H9 (cell line): Measurements from ENCODE around the gene BDP1. TPM values are rescaled to one million over a fixed set of nuclear protein-coding genes. Genes with fewer than 3 reads are reported as not detected.

Experiments used
- DNase-seq: peaks from one replicate; pipeline ENCODE4 v3.0.0-alpha.2; 2017
- H2AFZ ChIP-seq: one replicate; pipeline ENCODE4 v1.6.1; 2013; ENCODE audit warnings: mild to moderate bottlenecking, low read length, control low read depth, moderate library complexity
- H2AK5ac ChIP-seq: 2 replicates; pipeline ENCODE4 v1.6.1; 2013; ENCODE audit warnings: low read length, control low read depth, mixed read lengths; ENCODE audit not compliant: insufficient read length
- H2BK120ac ChIP-seq: one replicate; pipeline ENCODE4 v1.6.1; 2013; ENCODE audit warnings: low read depth, mild to moderate bottlenecking, low read length, control low read depth, inconsistent platforms; ENCODE audit not compliant: poor library complexity, severe bottlenecking
- H2BK12ac ChIP-seq: 2 replicates; pipeline ENCODE4 v1.6.1; 2013; ENCODE audit warnings: low read length, control low read depth, mixed read lengths, low read depth; ENCODE audit not compliant: insufficient read length
- H2BK15ac ChIP-seq: 2 replicates; pipeline ENCODE4 v1.6.1; 2013; ENCODE audit warnings: low read depth, low read length, control low read depth
- H2BK20ac ChIP-seq: one replicate; pipeline ENCODE4 v1.6.1; 2013; ENCODE audit warnings: low read depth, mild to moderate bottlenecking, low read length, control low read depth, inconsistent platforms; ENCODE audit not compliant: poor library complexity, severe bottlenecking
- H2BK5ac ChIP-seq: 2 replicates; pipeline ENCODE4 v1.6.1; 2013; ENCODE audit warnings: low read length, control low read depth, mixed read lengths; ENCODE audit not compliant: insufficient read length
- H3K14ac ChIP-seq: 2 replicates; pipeline ENCODE4 v1.6.1; 2013; ENCODE audit warnings: low read length, control low read depth; ENCODE audit not compliant: insufficient read depth
- H3K18ac ChIP-seq: 2 replicates; pipeline ENCODE4 v1.6.1; 2013; ENCODE audit warnings: low read depth, mild to moderate bottlenecking, mixed read lengths, low read length, control low read depth; ENCODE audit not compliant: insufficient read length
- H3K23ac ChIP-seq: 2 replicates; pipeline ENCODE4 v1.6.1; 2013; ENCODE audit warnings: low read length, control low read depth, mixed read lengths, low read depth; ENCODE audit not compliant: insufficient read length
- H3K23me2 ChIP-seq: 2 replicates; pipeline ENCODE4 v1.6.1; 2013; ENCODE audit warnings: low read depth, mild to moderate bottlenecking, mixed read lengths, low read length, control low read depth; ENCODE audit not compliant: insufficient read length, poor library complexity, severe bottlenecking
- H3K27ac ChIP-seq: 2 replicates; pipeline ENCODE4 v1.5.1; 2013; ENCODE audit warnings: low read length, control low read depth, mixed read lengths, low read depth; ENCODE audit not compliant: insufficient read length
- H3K27me3 ChIP-seq: 2 replicates; pipeline ENCODE4 v1.6.1; 2013; ENCODE audit warnings: low read length, control low read depth, inconsistent platforms; ENCODE audit not compliant: insufficient read depth
- H3K4ac ChIP-seq: 2 replicates; pipeline ENCODE4 v1.6.1; 2013; ENCODE audit warnings: low read depth, mild to moderate bottlenecking, control low read depth, inconsistent platforms, low read length, moderate library complexity
- H3K4me1 ChIP-seq: 2 replicates; pipeline ENCODE4 v1.6.1; 2013; ENCODE audit warnings: low read length, control low read depth, inconsistent platforms; ENCODE audit not compliant: insufficient read depth
- H3K4me2 ChIP-seq: 2 replicates; pipeline ENCODE4 v1.6.1; 2013; ENCODE audit warnings: low read length, control low read depth, mixed read lengths; ENCODE audit not compliant: insufficient read length, insufficient read depth
- H3K56ac ChIP-seq: 2 replicates; pipeline ENCODE4 v1.6.1; 2013; ENCODE audit warnings: low read depth, mild to moderate bottlenecking, mixed read lengths, low read length, control low read depth; ENCODE audit not compliant: insufficient read length
- H3K79me1 ChIP-seq: 2 replicates; pipeline ENCODE4 v1.6.1; 2013; ENCODE audit warnings: low read depth, mild to moderate bottlenecking, moderate library complexity, low read length, control low read depth, inconsistent platforms; ENCODE audit not compliant: insufficient read depth, poor library complexity, severe bottlenecking
- H3K79me2 ChIP-seq: 2 replicates; pipeline ENCODE4 v1.6.1; 2013; ENCODE audit warnings: low read length, control low read depth, inconsistent platforms; ENCODE audit not compliant: insufficient read depth
- H3K9ac ChIP-seq: 2 replicates; pipeline ENCODE4 v1.6.1; 2013; ENCODE audit warnings: low read length, control low read depth, mixed read lengths; ENCODE audit not compliant: insufficient read length; ENCODE audit errors: extremely low read depth
- H3K9me3 ChIP-seq: one replicate; pipeline ENCODE4 v1.6.1; 2013; ENCODE audit warnings: low read depth, low read length, inconsistent platforms; ENCODE audit not compliant: control insufficient read depth
- H3T11ph ChIP-seq: one replicate; pipeline ENCODE4 v1.6.1; 2013; ENCODE audit warnings: mild to moderate bottlenecking, low read length, control low read depth, inconsistent platforms
- H4K20me1 ChIP-seq: one replicate; pipeline ENCODE4 v1.6.1; 2013; ENCODE audit not compliant: control insufficient read depth, insufficient read length, insufficient read depth
- H4K5ac ChIP-seq: 2 replicates; pipeline ENCODE4 v1.6.1; 2013; ENCODE audit warnings: low read depth, mild to moderate bottlenecking, mixed read lengths, low read length, control low read depth; ENCODE audit not compliant: insufficient read length
- H4K8ac ChIP-seq: replicated peaks from 2 replicates; pipeline ENCODE4 v1.6.1; 2013; ENCODE audit warnings: low read length, control low read depth, mixed read lengths, low read depth; ENCODE audit not compliant: insufficient read length
- H4K91ac ChIP-seq: 2 replicates; pipeline ENCODE4 v1.6.1; 2013; ENCODE audit warnings: low read depth, mild to moderate bottlenecking, moderate library complexity, mixed read lengths, low read length, control low read depth; ENCODE audit not compliant: insufficient read length
- H3K27ac Mint-ChIP-seq, 3 experiments: 2 replicates in 2 of 3; 3 replicates in 1 of 3; pipeline ENCODE4 v1.8.0; 2020 to 2021; ENCODE audit warnings: mixed read lengths in 3 of 3, mild to moderate bottlenecking in 1 of 3, moderate library complexity in 1 of 3
- H3K27me3 Mint-ChIP-seq: 2 replicates; pipeline ENCODE4 v1.8.0; 2021; ENCODE audit warnings: low read depth, mild to moderate bottlenecking, moderate library complexity, mixed read lengths
- H3K36me3 Mint-ChIP-seq, 3 experiments: 2 replicates in 2 of 3; 3 replicates in 1 of 3; pipeline ENCODE4 v1.8.0; 2020 to 2021; ENCODE audit warnings: low read depth in 3 of 3, mixed read lengths in 3 of 3; ENCODE audit not compliant: insufficient read depth in 1 of 3
- H3K4me1 Mint-ChIP-seq, 2 experiments: 2 replicates each; pipeline ENCODE4 v1.8.0; 2020; ENCODE audit warnings: mixed read lengths in 2 of 2
- H3K4me3 Mint-ChIP-seq, 2 experiments: 2 replicates in 1 of 2; 3 replicates in 1 of 2; pipeline ENCODE4 v1.8.0; 2020 to 2021; ENCODE audit warnings: mild to moderate bottlenecking in 2 of 2, mixed read lengths in 2 of 2, moderate library complexity in 1 of 2
- H3K9me3 Mint-ChIP-seq, 2 experiments: 2 replicates in 1 of 2; 3 replicates in 1 of 2; pipeline ENCODE4 v1.8.0; 2020; ENCODE audit warnings: mild to moderate bottlenecking in 2 of 2, mixed read lengths in 2 of 2, moderate library complexity in 1 of 2
- CTCF ChIP-seq: fragments of 200-600 bp; sonication (generic); conservative IDR thresholded peaks from 3 replicates; pipeline ENCODE4 v1.8.0; 2021; ENCODE audit warnings: antibody characterized with exemption, mild to moderate bottlenecking
- WGBS: extraction: QIAGEN DNeasy Blood & Tissue Kit; methylation state at CpG from one replicate; pipeline ENCODE4 v1.1.7; 2013; ENCODE audit warnings: missing lambda C conversion rate, low lambda C conversion rate, mixed read lengths; ENCODE audit not compliant: insufficient read length; ENCODE audit errors: extremely low coverage; 5-methylcytosine and 5-hydroxymethylcytosine counted together
- total RNA-seq: library from RNA; stranded (reverse); gene quantifications from 2 replicates; pipeline ENCODE4 v1.2.1, GENCODE V29; 2021

The BDP1 gene
- total RNA-seq, 1 experiment from 2014 or later: 31.5 TPM

GRCh38 chr5:71586052-71586940 lies 130.8 kb downstream of the BDP1 start:
- WGBS: no CpG with 5 or more reads among the region's 22 CpGs
- H3K23ac ChIP-seq: no peak overlapping the region
- no peaks in the 10 kb centered on the region for H3K27me3 ChIP-seq
- Mint-ChIP-seq H3K27ac (peak overlapping the region; percentile 95 to 99 (median 98)), H3K9me3 (no peaks in the 10 kb centered on the region; a peak in 1 of 5 replicates), H3K27me3 (no peaks in the 10 kb centered on the region; the same call in 1 of the 2 replicates), H3K4me3 (peak overlapping the region; percentile 83 to 92), H3K36me3 (peaks cover 2 to 7% (median 6%) of the 10 kb centered on the region in 3 experiments; a peak in 3 of 7 replicates), H3K4me1 (peaks cover 14 to 18% of the 10 kb centered on the region in 2 experiments)
- H3K56ac ChIP-seq: no peak overlapping the region
- no peaks in the 10 kb centered on the region for H4K20me1 ChIP-seq
- no peaks in the 10 kb centered on the region for H3K4me1 ChIP-seq
- no peak overlapping the region for H2AK5ac ChIP-seq
- H3K14ac ChIP-seq: peak overlapping the region; percentile 33; the same call in 1 of the 2 replicates
- no peak overlapping the region for H2BK120ac ChIP-seq
- no peak overlapping the region for H3K4ac ChIP-seq
- H2BK15ac ChIP-seq: no peak overlapping the region
- H3K18ac ChIP-seq: peak overlapping the region; percentile 5
- peak overlapping the region; percentile 28 for H3K27ac ChIP-seq
- no peak overlapping the region for H2AFZ ChIP-seq
- no peak overlapping the region for H2BK20ac ChIP-seq
- H2BK5ac ChIP-seq: no peak overlapping the region
- DNase-seq: no peak
- H4K8ac ChIP-seq: no peak overlapping the region
- H3K4me2 ChIP-seq: peak overlapping the region; percentile 41
- H2BK12ac ChIP-seq: no peak overlapping the region
- no peak for TF ChIP-seq CTCF
- no peak overlapping the region for H3T11ph ChIP-seq
- H3K79me2 ChIP-seq: peaks cover 18% of the 10 kb centered on the region; the same call in 1 of the 2 replicates
- H4K5ac ChIP-seq: no peak overlapping the region
- H3K79me1 ChIP-seq: no peaks in the 10 kb centered on the region
- peaks cover 8% of the 10 kb centered on the region for H3K23me2 ChIP-seq
- no peaks in the 10 kb centered on the region for H3K9me3 ChIP-seq
- no peak overlapping the region for H4K91ac ChIP-seq
- peak overlapping the region; percentile 75 for H3K9ac ChIP-seq
